ENCODE measurements around the gene AEBP1. TPM values are rescaled to one million over a fixed set of nuclear protein-coding genes. Genes with fewer than 3 reads are reported as not detected.

The AEBP1 gene
- total and polyA plus RNA-seq, 2 of the 4 experiments (the other 2 are of a cell fraction), result 1.1 to 5.7 TPM

DNA sequence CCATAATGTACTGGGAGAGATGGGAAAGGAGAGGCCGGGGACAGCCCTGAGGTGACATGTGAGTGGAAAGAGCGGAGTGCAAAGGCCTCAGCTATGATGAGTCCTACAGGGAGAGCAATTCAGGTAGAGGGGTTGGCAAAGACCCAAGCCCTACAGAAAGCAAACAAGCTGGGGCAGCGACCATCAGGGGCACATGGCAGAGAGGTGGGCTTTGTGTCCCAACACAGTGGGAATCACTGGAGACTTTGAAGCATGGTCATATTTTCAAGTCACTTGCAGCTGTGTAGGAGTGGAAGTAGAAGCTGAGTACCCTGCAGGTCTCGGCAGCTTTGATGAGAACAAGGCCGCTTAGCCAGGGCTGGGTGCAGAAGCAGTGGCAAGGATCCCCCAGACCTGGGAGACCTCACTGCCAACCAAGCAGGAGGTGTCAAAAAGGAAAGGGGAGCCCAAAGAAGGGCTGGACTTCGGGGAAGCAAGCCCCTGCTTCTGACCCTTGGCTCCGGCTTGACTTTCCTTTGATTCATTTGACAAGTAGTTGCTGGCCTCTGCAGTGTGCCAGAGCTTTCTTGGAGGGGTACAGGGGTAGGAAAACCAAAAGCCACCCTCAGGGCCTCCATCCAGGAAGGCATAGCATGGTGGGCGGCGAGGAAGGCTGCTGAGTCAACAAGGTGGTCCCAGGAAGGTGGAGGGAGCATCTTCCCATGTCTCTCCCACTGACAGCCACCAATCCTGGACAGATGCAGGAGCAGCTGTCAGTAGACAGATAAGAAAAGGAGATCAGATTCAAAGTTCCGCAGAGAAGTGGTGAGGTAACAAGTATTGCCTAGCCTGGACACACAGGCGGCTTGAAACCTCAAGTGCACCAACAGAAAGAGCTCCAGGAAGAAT is 36.8 kb upstream of the AEBP1 start:
- Histone ChIP-seq H2BK20ac (ENCODE audit: low read depth, low read length) (no peak overlapping the region), H3K4me2 (ENCODE audit: low read depth, low read length) (no peak overlapping the region), H3K9me1 (ENCODE audit: insufficient read depth, low read length) (no peaks in the 10 kb centered on the region; the same call in 1 of the 2 replicates), H3K9ac (ENCODE audit: low read depth, low read length) (no peak overlapping the region), H3K18ac (ENCODE audit: low read depth, low read length) (no peak overlapping the region), H3K36me3 (ENCODE audit: control insufficient read depth, insufficient read depth, low read length) (no peaks in the 10 kb centered on the region), H4K8ac (ENCODE audit: low read depth in 2 of 2, low read length in 2 of 2) (no peak overlapping the region), H3K4me1 (ENCODE audit: control insufficient read depth, insufficient read depth, low read length) (peaks cover 14% of the 10 kb centered on the region), H2AK9ac (replicated peaks; ENCODE audit: low read depth, low read length, poor library complexity) (peak overlapping the region; percentile 61), H2AFZ (replicated peaks; ENCODE audit: low read length, poor library complexity) (no peak overlapping the region), H3K27ac (ENCODE audit: insufficient read depth, low read length) (no peak overlapping the region), H4K91ac (ENCODE audit: insufficient read depth, low read depth, low read length) (no peak overlapping the region), H2BK5ac (ENCODE audit: low read depth, low read length, poor library complexity, severe bottlenecking) (no peak overlapping the region), H3K23ac (ENCODE audit: low read depth, low read length) (0 out of 2 replicates have a peak overlapping the region, but pooled peaks have one; percentile 9), H2BK15ac (ENCODE audit: low read depth, low read length) (no peak overlapping the region), H3K27me3 (ENCODE audit: control insufficient read depth, insufficient read depth, low read length) (no peaks in the 10 kb centered on the region), H3K4ac (ENCODE audit: low read depth, low read length) (no peak overlapping the region), H3K14ac (replicated peaks; ENCODE audit: low read depth, low read length) (no peak overlapping the region), H4K20me1 (ENCODE audit: insufficient read depth, low read length) (peaks cover 18% of the 10 kb centered on the region), H3K56ac (ENCODE audit: extremely low read depth, insufficient read depth, low read length) (no peak overlapping the region), H4K5ac (ENCODE audit: low read depth, low read length) (no peak overlapping the region), H2AK5ac (ENCODE audit: low read depth, low read length) (no peak overlapping the region), H3K4me3 (ENCODE audit: insufficient read depth, low read depth, low read length) (no peak overlapping the region), H3K79me1 (ENCODE audit: low read depth in 1 of 2, low read length in 2 of 2) (no peaks in the 10 kb centered on the region), H2BK120ac (ENCODE audit: low read depth, low read length) (no peak overlapping the region), H3K9me3 (ENCODE audit: control insufficient read depth, insufficient read depth, low read length) (no peaks in the 10 kb centered on the region)
- ChIA-PET CTCF (interaction anchor here (0.5 to 0.9 kb wide), 2 partner anchors 47 to 240 kb away, joined by 3 to 5 read pairs; no protein-coding TSS in a partner anchor), POLR2A (ENCODE audit: unreplicated experiment) (no interaction called here)
- no TSS peak for BruUV-seq (replicated peaks)
- 77% methylated on average over 3 of the region's 11 CpGs; no CpG with 5 or more reads in 1 of the 2 experiments for WGBS, 2 experiments (ENCODE audit: extremely low coverage in 2 of 2, insufficient read length in 1 of 2)
- intact Hi-C loops (cut with micrococcal nuclease), result no loop called here
- DNase-seq, result no peak
- in situ Hi-C loops (cut with MboI; ENCODE audit: low sequenced_read_pairs), result loop anchor here (5.0 kb wide), 1 partner anchor 130 kb away; no protein-coding TSS in a partner anchor
- no peak for ATAC-seq (ENCODE audit: low read depth)
- dilution Hi-C loops (cut with HindIII; ENCODE audit: low sequenced_read_pairs, unreplicated experiment), result no loop called here
- no peak for TF ChIP-seq BHLHE40 (IDR thresholded peaks at IDR 0.05; ENCODE audit: low read depth, low read length)
- TF ChIP-seq CHD1 (IDR thresholded peaks at IDR 0.05; ENCODE audit: low read depth, low read length), result no peak
- TF ChIP-seq, protein P1, sequence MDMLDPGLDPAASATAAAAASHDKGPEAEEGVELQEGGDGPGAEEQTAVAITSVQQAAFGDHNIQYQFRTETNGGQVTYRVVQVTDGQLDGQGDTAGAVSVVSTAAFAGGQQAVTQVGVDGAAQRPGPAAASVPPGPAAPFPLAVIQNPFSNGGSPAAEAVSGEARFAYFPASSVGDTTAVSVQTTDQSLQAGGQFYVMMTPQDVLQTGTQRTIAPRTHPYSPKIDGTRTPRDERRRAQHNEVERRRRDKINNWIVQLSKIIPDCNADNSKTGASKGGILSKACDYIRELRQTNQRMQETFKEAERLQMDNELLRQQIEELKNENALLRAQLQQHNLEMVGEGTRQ (IDR thresholded peaks at IDR 0.05; ENCODE audit: low read depth, low read length), result no peak
- no peak for TF ChIP-seq MXI1 (IDR thresholded peaks at IDR 0.05; ENCODE audit: borderline replicate concordance, low read depth, low read length)
- TF ChIP-seq SMC3 (IDR thresholded peaks at IDR 0.05; ENCODE audit: low read depth, low read length), result no peak
- no peak; the same call in 1 of the 2 replicates for TF ChIP-seq POLR2A (IDR thresholded peaks at IDR 0.05; ENCODE audit: low read depth, low read length)
- no peak for TF ChIP-seq FOS (IDR thresholded peaks at IDR 0.05; ENCODE audit: low read depth, low read length)
- TF ChIP-seq, protein P2, sequence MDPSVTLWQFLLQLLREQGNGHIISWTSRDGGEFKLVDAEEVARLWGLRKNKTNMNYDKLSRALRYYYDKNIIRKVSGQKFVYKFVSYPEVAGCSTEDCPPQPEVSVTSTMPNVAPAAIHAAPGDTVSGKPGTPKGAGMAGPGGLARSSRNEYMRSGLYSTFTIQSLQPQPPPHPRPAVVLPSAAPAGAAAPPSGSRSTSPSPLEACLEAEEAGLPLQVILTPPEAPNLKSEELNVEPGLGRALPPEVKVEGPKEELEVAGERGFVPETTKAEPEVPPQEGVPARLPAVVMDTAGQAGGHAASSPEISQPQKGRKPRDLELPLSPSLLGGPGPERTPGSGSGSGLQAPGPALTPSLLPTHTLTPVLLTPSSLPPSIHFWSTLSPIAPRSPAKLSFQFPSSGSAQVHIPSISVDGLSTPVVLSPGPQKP (IDR thresholded peaks at IDR 0.05; ENCODE audit: borderline replicate concordance, low read depth, low read length), result no peak
- TF ChIP-seq RFX5 (IDR thresholded peaks at IDR 0.05; ENCODE audit: low read depth, low read length), result no peak
- no peak for TF ChIP-seq CEBPB (IDR thresholded peaks at IDR 0.05; ENCODE audit: low read depth, low read length)
- TF ChIP-seq, protein P3, sequence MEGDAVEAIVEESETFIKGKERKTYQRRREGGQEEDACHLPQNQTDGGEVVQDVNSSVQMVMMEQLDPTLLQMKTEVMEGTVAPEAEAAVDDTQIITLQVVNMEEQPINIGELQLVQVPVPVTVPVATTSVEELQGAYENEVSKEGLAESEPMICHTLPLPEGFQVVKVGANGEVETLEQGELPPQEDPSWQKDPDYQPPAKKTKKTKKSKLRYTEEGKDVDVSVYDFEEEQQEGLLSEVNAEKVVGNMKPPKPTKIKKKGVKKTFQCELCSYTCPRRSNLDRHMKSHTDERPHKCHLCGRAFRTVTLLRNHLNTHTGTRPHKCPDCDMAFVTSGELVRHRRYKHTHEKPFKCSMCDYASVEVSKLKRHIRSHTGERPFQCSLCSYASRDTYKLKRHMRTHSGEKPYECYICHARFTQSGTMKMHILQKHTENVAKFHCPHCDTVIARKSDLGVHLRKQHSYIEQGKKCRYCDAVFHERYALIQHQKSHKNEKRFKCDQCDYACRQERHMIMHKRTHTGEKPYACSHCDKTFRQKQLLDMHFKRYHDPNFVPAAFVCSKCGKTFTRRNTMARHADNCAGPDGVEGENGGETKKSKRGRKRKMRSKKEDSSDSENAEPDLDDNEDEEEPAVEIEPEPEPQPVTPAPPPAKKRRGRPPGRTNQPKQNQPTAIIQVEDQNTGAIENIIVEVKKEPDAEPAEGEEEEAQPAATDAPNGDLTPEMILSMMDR (conservative IDR thresholded peaks at IDR 0.05; ENCODE audit: low read depth, low read length), result no peak
- no peak for TF ChIP-seq NFE2L2 (IDR thresholded peaks at IDR 0.05; ENCODE audit: low read depth, low read length)
- TF ChIP-seq MAFK (IDR thresholded peaks at IDR 0.05; ENCODE audit: low read depth, low read length), result no peak
- TF ChIP-seq MAZ (IDR thresholded peaks at IDR 0.05; ENCODE audit: borderline replicate concordance, low read depth, low read length), result no peak
